Activated T-cell treated with anti-CD3 and anti-CD28 coated beads for 1 hour (primary cell): Measurements from ENCODE around the gene CTNNA3.
"Not testable (repeated sequence)": the region's sequence is repeated elsewhere in the genome, so short reads cannot be mapped to it uniquely, and the experiment has no call there.

Experiments used
- DNase-seq: peaks from one replicate; pipeline ENCODE4 v3.0.0-alpha.2; 2020; ENCODE audit warnings: low read depth

CTNNA3 gene

DNA sequence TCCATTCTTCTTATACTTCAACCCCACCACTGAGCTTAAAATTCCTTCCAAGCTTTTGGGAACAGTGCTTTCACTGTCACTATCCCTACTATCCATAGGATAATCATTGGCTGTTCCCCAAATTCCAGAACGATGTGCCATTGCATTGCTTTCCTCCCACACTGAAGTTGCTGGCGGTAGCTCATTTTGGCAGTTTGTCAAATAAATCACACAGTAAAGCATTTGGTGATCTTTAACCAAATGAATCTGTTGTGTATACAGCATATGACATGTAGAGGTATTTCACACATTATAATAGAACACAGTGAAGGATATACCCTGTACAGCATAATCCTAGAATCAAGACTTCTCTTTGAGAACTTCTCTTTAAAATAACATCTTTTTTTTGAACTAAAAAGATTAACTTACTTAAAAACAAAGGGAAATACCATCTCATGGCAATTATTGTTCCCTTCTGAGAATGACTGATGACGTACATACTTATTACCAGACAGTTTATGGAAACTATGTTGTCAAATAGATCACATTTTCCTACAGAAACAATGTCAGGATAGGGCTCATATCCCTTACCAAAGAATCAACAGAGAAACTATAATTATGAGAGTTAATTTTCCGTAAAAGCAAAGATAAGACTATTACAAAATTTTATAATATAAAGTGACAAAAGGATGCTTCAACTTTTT is 93.6 kb downstream of the CTNNA3 start:
- no peak for DNase-seq

DNA sequence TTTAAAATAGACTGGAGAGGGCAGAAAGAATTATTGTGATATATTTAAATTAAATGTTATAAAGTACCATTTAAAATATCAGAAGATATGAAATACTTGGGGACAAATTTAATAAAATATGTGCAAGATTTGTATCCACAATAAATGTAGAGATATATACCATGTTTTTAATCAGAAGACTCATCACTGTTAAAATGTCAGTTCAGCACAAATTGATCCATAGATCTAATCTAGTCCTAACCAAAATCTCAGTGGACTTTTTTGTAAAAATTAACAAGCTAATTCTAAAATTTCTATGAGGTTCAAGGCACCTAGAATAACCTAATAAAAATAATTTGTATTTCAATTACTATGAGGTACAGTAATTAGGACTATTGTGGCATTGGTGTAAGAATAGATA is 96.4 kb downstream of the CTNNA3 start:
- DNase-seq: no peak

DNA sequence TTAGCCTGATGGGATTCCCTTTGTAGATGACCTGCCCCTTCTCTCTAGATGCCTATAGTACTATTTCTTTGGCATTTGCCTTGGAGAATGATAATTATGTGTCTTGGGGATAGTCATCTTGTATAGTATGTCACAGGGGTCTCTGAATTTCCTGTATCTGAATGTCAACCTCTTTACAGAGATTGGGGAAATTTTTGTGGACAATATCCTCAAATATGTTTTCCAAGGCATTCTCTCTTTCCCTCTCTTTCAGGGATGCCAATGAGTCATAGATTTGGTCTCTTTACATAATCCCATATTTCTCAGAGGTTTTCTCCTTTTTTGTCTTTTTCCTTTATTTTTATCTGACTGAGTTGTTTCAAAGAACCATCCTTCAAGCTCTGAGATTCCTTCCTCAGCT is 99.4 kb downstream of the CTNNA3 start:
- DNase-seq: no peak

DNA sequence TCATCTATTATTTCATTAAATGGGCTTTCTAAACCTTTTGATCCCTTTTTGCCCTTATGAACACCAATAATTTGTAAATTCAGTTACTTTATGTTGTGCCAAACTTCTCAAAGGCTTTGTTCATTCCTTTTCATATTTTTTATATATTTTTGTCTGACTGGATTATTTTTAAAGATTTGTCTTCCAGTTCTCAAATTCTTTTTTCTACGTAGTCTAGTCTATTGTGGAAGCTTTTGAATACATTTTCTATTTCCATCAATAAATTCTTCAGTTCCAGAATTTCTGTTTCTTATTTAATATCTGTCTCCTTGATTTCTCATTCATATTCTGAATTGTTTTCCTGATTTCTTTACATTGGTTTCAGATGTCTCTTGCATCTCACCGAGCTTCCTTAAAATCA is 108.2 kb downstream of the CTNNA3 start:
- DNase-seq: no peak

DNA sequence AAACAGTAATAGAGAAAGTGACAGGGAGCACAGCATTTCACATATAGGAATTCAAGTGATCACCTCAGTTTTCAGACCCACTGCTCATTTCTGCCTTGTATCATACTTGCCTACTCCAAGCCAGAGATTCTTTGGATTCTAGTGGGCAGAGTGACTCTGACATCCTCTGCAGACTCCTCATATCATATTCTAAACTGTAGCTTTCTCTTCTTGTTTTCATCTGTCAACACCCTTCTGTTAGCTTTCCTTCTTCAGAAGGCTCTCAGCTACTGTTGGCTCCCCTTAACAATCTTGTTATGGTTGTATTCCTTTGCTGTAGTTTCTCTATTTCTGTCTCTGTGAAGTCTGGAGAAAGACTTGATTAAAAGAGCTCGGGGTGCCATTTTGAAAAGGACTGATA is 120.5 kb downstream of the CTNNA3 start:
- DNase-seq: no peak

DNA sequence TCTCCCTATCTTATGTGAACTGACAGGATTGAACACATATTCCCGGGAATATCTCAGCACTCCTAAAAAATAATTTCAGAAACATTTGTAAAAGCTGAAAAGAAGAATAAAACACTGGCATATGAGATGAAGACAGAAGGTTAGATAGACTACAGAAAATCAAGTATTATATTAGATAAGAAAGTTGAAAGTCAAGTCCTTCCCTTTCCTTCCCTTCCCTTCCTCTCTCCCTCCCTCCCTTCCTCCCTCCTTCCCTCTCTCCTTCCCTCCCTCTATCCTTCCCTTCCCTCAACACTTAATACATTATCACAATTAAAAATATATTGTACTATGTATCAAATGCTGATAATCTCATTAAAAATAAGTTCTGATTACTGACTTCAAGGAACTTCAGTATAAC is 122.5 kb downstream of the CTNNA3 start:
- no peak for DNase-seq

DNA sequence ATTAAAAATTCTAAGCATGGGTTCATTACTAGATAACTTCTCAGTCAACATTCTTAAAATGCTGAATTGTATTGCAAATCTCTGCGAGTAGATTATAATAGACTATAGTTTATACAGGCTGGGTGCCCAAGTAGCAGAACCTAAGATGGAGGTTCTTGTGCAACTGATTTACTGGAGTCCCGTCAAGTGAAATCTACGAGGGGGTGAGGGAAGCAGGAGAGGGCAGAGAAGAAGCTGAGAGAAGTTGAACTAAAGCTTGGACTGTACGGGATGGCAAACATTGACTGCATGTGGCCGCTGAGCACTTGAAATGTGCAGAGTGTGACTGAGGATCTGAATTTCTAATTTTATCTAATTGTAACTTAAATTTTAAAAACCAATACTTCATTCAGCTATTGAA is 124.5 kb downstream of the CTNNA3 start:
- DNase-seq: no peak

DNA sequence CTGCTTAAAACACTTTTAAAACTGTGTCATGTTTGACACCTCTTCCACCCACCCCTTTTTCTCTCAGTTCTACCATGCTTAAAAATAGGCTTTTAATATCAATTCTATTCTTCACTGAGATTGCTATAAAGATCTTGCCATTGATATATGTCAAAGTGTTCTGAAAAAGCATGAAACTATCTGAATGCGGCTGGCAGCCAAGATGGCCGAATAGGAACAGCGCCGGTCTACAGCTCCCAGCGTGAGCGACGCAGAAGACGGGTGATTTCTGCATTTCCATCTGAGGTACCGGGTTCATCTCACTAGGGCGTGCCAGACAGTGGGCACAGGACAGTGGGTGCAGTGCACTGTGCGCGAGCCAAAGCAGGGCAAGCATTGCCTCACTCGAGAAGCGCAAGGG is 137.7 kb downstream of the CTNNA3 start:
- not testable (repeated sequence) for DNase-seq

DNA sequence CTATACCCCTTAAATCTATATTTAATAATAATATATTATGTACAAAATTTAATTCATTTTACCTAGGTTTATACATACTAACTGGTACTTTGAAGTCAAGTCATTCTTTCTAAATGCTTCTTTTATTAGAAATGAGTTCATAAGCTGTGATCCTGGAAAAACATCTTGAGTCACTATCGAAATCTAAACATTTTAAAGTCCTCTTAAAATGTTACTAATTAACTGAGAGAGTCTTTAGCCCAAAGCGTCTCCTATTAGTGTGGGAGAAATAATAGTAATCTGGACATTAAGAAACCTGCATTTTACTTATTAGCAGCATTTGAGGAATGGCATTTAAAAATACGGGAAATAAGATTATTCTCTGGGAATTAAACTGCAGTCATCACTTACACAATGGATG is 142.7 kb downstream of the CTNNA3 start:
- DNase-seq: no peak

DNA sequence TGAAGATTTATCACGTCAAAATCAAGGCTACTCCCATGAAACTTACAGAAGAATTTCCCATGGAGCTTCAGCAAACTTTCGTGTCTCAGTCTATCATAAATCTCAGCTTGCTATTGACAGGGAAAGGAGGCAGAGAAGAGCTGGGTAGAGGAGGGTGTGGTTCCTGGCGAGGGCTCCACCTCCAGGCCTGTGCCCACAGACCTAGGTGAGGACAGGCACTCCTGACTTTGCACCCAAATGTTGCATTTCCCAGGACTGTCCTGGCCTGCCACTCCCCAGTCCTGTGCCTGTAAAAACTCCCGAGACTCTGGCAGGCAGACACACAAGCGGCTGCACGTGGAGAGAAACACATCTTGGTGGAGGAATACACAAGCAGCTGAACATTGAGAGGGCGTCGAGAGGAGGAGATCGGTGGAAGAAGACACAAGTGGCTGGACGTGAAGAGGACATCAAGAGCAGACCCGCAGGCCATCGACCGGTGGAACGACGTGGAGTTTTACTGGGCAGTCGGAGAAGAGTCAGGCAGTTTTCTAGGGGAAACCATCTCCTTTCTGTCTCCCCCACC is 145.1 kb downstream of the CTNNA3 start:
- no peak for DNase-seq

DNA sequence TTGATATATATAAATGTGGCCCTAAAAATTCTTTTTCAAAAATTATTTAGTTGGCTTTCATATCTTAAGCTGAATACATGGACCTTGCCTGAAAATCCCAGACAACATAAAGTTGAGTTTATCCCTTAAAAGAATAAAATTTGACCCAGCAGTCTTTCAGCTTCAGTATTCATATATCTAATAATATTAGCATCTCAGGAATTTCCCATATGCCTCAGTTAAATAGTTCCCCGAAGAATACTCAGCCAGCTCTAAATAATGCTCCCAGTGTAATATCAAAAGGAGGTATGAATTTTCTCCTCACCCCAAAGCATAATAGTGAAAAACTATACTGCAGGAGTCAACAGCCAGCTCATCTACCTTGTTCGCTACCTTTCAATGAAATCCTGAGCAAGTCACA is 145.9 kb downstream of the CTNNA3 start:
- no peak for DNase-seq

DNA sequence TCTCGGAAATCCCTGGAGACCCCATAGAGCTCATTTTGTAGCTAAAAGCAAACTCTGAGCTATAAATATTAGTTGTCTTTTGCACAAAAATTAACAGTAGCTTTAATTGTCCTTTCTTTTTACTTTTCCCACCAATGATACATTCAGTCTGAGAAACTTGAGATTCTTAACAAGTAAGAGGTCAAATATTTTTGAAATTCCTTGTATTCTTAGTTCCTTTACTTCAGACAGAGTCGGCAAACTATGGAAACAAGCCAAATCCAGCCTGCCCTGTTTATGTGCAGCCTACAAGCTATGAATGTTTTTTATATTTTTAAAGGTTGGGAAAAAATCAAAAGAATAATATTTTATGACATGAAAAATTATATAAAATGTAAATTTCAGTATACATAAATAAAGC is 146.6 kb downstream of the CTNNA3 start:
- DNase-seq: no peak

DNA sequence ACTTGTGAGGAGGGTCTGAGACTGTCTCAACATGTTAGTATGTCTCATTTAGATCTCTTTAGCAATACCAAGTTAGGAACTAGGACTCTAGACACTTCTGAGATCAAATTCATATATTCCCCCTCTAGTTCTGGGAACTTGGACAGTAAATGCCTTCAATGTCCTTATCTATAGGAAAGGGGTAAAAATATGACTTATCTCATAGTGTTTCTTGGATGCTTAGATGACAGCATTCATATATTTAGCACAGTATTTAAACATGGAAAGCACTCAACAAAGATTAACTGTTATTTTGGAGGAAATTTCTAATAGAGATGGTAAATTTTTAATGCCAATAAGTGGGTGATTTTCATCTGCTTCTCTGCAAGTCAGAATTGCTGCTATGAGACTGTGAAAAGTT is 154.6 kb downstream of the CTNNA3 start:
- no peak for DNase-seq

DNA sequence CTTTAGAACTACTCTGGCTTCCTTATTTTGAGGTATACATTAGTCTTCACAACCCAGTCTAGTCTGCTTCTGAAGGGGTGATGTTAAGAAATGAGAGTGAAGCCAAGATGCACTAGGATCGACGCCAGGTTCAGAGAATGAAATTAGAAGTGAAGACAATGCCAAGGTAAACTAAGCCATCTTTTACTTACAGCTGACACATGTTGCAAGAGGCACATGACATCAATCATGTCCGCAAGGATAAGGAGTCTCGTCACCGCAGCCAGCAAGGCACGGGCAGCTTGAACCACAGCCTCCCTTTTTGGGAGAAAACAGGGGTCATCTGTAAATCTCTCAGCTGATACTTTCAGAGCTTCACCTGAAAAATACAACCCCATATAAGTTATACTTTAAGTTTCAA is 156.7 kb downstream of the CTNNA3 start:
- DNase-seq: no peak

DNA sequence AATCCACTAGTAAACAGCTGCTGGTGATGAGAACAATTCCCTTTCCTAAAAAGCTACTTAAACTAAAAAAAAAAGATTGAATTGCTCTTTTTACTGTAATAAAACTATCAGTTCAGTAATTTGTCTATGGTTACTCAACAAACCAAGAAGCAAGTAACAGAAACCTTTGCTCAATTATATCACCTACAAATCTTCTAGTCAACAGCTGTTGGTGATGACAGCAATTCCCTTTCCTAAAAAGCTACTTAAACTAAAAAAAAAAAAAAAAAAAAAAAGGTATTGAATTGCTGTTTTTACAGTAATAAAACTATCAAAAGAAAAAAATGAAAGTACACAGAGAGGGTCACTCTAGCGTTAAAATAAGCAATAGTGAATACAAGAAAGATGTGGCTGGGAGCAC is 158.1 kb downstream of the CTNNA3 start:
- no peak for DNase-seq

DNA sequence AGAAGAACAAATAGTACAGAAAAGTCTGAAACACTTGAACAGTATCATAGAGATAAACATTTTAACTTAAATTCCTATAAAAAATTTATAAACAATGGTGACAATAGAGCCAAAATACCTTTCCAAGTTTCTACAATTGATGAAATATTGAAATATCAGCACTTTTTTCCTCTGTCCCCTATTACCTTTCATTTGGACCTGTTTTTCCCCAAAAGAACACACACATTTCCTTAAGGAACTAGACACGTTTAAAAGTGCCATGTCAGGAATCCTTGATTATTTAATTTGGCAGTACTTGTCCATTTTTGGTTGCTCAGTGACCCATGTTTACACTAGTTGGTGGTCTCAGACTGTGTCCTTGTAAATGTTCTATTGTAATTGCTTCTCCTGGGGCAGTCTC is 162.6 kb downstream of the CTNNA3 start:
- DNase-seq: no peak

DNA sequence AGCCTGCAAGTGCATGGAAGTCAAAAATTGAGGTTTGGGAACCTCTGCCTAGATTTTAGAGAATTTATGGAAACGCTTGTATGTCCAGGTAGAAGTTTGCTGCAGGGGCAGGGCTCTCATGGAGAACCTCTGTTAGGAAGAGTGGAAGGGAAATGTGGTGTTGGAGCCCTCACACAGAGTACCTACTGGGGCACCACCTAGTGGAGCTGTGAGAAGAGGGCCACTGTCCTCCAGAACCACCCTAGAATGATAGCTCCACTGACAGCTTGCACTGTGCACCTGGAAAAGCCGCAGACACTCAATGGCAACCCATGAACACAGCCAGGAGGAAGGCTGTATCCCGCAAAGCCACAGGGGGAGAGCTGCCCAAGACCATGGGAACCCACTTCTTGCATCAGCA is 165.0 kb downstream of the CTNNA3 start:
- not testable (repeated sequence) for DNase-seq

DNA sequence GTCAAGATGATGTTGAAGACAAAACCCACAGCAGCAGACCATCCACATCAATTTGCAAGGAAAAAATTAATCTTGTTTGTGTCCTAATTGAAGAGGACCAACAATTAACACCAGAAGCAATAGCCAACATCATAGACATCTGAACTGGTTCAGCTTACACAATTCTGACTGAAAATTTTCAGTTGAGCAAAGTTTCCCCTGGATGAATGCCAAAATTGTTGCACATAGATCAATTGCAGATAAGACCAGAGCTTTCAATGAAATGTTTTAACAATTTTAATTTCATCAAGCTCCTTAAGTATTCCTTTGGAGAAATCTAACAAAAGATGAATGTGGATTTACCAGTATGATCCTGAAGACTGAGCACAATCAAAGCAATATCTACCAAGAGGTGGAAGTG is 168.6 kb downstream of the CTNNA3 start:
- no peak for DNase-seq

DNA sequence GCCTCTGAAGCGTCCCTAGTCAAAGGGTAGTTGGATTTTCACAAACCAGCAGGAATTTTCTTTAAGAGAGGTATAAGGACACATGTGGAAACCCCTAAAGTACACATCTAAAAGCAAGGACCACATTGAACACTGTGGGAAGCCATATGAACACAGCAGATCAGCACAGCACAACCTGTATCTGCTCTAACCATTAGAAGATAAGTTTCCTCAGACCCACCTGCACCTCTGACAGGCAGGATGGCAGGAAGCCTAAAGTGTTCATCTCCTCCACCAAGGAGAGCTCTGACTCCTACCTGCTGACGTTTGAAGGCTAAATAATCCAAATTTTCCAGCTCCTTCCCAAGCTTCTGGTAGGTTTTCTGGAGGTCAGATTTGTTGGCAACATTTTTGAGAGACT is 174.4 kb downstream of the CTNNA3 start:
- DNase-seq: no peak

DNA sequence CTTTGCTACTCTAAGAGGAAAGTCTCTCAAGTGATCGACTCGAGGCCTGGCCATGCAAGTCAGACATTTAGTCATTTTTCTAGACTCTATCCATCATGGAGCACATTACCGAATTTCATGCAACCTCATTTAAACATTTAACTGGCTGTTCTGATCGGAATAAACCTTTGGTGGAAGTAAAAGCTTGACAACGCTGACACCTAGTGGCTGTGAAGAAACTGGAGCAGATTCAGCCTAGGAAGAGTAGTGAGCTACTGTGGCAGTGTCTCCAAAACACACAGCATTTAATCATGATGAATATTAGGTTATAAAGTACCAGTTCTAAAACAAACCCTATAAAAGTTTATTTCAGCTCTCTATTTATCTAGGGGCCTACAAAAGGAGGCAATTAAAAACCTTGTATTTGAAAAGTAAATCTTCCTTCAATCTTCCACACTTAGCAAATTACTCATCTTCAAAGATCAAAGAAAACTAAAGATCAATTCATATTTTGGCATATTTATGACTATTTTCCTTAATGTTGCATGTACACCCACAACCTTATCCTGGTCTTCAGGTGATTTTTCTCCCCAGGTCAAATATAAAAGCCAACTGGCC is 175.0 kb downstream of the CTNNA3 start:
- peak; percentile 2 for DNase-seq

DNA sequence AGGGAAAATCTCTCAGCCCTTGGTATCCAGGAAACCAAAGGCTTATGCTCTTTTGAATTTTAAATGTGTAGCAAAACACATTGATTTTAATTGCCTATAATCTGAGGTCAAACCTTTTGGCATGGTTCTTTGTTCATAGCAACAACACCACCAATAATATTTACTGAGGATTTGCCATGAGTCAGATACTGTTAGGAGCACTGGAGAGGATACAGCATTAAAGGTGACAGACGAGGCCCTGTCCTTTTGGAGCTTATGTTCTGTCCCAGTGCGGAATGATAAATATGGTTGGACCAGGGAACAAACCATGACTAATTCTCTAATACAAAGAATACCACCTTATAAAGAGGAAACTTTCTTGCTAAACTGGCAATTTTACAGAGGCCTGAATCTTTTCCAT is 176.6 kb downstream of the CTNNA3 start:
- DNase-seq: no peak

DNA sequence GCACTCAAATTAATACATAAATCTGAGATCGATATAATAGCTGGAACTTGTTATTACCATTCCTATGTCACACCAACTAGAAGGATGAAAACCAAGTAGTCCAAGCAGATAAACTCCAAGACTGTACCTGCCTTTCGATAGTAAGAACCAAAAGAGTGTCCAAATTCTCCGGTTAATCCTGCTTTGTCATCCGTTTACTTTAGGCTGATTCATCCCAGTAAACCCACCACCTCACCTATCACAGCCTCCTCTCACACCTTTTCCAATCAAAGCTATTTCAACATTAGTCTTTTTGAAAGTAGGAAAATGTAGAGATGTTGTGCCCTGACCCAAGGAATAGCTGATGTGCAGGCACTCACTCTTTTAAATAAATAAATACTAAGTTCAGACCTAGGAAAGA is 177.2 kb downstream of the CTNNA3 start:
- DNase-seq: no peak

DNA sequence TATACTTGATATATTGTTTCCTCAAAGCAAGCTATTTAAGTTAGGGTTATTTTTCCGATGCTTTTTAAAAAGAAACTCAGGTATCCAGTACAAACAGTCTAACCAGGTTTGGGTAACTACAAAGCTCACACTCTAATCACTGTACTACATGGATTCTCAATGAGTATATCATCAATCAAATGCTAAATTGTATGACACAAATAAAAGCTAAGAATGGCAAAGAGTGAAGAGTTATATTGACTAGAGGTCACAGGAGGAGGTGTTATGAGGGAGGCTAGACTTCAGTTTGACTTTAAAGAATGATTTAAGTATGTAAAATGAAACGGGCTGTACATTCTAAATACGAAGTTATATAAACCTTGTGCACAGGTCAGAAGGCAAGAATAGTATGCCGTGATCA is 178.0 kb downstream of the CTNNA3 start:
- DNase-seq: no peak

DNA sequence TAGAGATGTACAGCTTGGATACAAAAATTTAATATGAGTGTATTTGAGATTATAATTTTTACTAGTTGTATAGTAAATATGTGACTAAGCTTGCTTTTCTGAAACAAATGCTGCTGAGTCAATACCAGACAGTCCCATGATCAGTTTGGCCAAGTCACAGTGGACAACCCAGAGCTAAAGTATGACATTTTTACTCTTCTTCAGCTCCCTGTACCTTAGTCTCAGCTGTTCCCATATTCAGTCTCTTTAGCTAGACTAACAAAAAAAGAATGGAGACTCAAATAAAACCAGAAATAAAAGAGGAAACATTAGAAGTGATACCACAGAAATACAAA is 189.3 kb downstream of the CTNNA3 start:
- no peak for DNase-seq
